Measurements from ENCODE around the gene C8B.

The C8B gene

DNA sequence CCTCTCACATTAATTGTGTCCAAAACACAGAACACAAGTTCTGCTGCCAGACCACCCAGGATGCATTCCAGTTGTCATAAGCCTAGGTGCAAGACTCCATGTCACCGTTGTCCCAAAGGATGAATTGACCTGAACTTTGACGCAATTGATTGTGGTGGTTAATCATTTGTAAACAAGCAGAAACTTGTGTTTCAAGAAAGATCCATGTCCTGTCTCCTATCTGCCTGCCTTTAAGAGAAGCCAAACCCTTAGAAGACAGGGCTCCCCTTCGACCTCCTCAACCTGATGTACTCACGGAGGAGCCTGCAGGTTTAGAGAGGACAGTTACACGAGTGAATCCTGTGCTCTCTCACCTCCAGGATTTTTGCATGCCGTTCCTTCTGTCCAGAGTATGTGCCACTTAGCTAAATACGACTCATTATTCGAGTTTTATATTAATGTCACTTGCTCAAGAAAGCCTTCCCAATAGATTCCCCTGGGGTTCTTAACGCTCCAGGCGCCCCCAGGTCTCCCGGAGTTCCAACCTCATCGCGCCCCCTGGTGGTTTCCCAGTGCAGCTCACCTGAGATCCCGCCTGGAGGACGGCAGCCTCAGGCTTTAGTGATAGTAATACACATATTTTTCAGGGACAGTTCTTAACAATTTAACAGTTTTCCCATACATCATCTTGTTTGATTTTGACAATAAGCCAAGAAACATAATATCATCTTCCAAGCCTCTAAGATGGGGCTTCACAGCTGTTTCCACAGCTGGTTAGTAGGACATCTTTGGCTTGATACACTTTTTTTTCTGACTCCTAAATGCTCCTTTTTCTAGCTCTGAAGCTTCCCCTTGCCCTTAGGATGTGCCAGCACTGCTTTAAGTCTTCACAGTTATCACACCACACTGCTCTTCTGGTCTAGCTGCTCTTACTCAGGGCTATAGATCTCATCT, 2.4 kb upstream of the C8B start:
- H3K9me3 ChIP-seq (ENCODE audit: control insufficient read depth, low read length), result no peaks in the 10 kb centered on the region
- no peak overlapping the region for H3K4me3 ChIP-seq (ENCODE audit: low read length)
- no peaks in the 10 kb centered on the region for H3K4me1 ChIP-seq (ENCODE audit: control insufficient read depth, insufficient read depth, low read length)
- H3K27me3 ChIP-seq (ENCODE audit: control insufficient read depth, insufficient read depth, low read length), result no peaks in the 10 kb centered on the region
- no peak overlapping the region for H3K9ac ChIP-seq (ENCODE audit: low read length)
- no peaks in the 10 kb centered on the region for H3K36me3 ChIP-seq (ENCODE audit: control insufficient read depth, insufficient read depth, low read length)

- Histone ChIP-seq H3K27me3 (ENCODE audit: control insufficient read depth, insufficient read depth, low read length) (no peaks in the 10 kb centered on the region), H3K36me3 (ENCODE audit: control insufficient read depth, insufficient read depth, low read length) (no peaks in the 10 kb centered on the region), H3K4me3 (ENCODE audit: low read length) (no peak overlapping the region), H3K9me3 (ENCODE audit: control insufficient read depth, low read length) (no peaks in the 10 kb centered on the region), H3K9ac (ENCODE audit: low read length) (no peak overlapping the region), H3K4me1 (ENCODE audit: control insufficient read depth, insufficient read depth, low read length) (no peaks in the 10 kb centered on the region)
These were observed 1.5 kb upstream of the C8B start for GRCh38 chr1:56967355-56967754.

- H3K27me3 ChIP-seq (ENCODE audit: control insufficient read depth, insufficient read depth, low read length), result no peaks in the 10 kb centered on the region
- no peaks in the 10 kb centered on the region for H3K4me1 ChIP-seq (ENCODE audit: control insufficient read depth, insufficient read depth, low read length)
- H3K36me3 ChIP-seq (ENCODE audit: control insufficient read depth, insufficient read depth, low read length), result no peaks in the 10 kb centered on the region
- no peak overlapping the region for H3K9ac ChIP-seq (ENCODE audit: low read length)
- H3K4me3 ChIP-seq (ENCODE audit: low read length), result no peak overlapping the region
- no peaks in the 10 kb centered on the region for H3K9me3 ChIP-seq (ENCODE audit: control insufficient read depth, low read length)
These were observed 834 bp upstream of the C8B start for GRCh38 chr1:56966698-56966999.

DNA sequence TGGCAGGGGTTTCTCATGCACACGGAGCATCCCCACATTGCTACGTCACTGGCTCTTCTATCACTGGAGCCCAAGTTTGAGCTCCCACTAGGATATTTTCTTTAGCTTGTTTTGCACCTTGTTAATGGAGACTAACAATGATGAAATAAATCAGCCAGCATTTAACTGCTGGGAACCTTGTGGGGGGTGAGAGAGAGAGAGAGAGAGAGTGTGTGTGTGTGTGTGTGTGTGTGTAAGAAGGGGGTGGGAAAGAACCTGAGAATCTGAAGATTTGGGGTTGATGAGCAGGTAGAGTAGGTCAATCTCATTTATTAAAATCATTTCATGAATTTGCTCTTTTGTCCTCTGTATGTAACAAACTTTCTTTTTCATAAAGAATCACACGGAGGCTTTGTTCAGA, 624 bp downstream of the C8B start:
- Histone ChIP-seq H3K9ac (ENCODE audit: low read length) (no peak overlapping the region), H3K9me3 (ENCODE audit: control insufficient read depth, low read length) (no peaks in the 10 kb centered on the region), H3K4me1 (ENCODE audit: control insufficient read depth, insufficient read depth, low read length) (no peaks in the 10 kb centered on the region), H3K36me3 (ENCODE audit: control insufficient read depth, insufficient read depth, low read length) (no peaks in the 10 kb centered on the region), H3K27me3 (ENCODE audit: control insufficient read depth, insufficient read depth, low read length) (no peaks in the 10 kb centered on the region), H3K4me3 (ENCODE audit: low read length) (no peak overlapping the region)

- no peaks in the 10 kb centered on the region for H3K9me3 ChIP-seq (ENCODE audit: control insufficient read depth, low read length)
- no peak overlapping the region for H3K9ac ChIP-seq (ENCODE audit: low read length)
- no peaks in the 10 kb centered on the region for H3K27me3 ChIP-seq (ENCODE audit: control insufficient read depth, insufficient read depth, low read length)
- H3K4me3 ChIP-seq (ENCODE audit: low read length), result no peak overlapping the region
- no peaks in the 10 kb centered on the region for H3K4me1 ChIP-seq (ENCODE audit: control insufficient read depth, insufficient read depth, low read length)
- no peaks in the 10 kb centered on the region for H3K36me3 ChIP-seq (ENCODE audit: control insufficient read depth, insufficient read depth, low read length)
These were observed 1.3 kb downstream of the C8B start for GRCh38 chr1:56964349-56965017.

DNA sequence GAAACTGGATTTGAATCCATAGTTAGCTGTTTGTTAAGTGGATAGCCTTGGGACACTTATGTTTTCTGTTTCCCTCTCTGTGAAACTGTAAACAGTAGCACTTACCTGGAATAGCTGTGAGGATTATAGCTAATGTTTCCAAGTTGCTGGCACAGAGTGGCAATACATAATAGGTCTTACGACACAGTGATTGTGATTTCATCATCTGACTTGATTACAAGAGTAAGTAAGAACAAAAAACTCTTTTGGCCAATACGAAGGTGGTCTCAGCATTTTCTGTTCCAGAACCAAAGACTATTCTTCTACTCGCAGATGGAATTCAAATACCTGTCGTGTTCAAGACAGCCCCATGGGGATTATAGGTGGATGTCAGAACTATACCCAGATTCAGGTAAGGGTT, 2.1 kb downstream of the C8B start:
- H3K36me3 ChIP-seq (ENCODE audit: control insufficient read depth, insufficient read depth, low read length), result no peaks in the 10 kb centered on the region
- no peaks in the 10 kb centered on the region for H3K27me3 ChIP-seq (ENCODE audit: control insufficient read depth, insufficient read depth, low read length)
- H3K9me3 ChIP-seq (ENCODE audit: control insufficient read depth, low read length), result no peaks in the 10 kb centered on the region
- H3K9ac ChIP-seq (ENCODE audit: low read length), result no peak overlapping the region
- no peaks in the 10 kb centered on the region for H3K4me1 ChIP-seq (ENCODE audit: control insufficient read depth, insufficient read depth, low read length)
- no peak overlapping the region for H3K4me3 ChIP-seq (ENCODE audit: low read length)

GRCh38 chr1:56961426-56961825, 4.4 kb downstream of the C8B start:
- H3K36me3 ChIP-seq (ENCODE audit: control insufficient read depth, insufficient read depth, low read length), result no peaks in the 10 kb centered on the region
- H3K4me1 ChIP-seq (ENCODE audit: control insufficient read depth, insufficient read depth, low read length), result no peaks in the 10 kb centered on the region
- H3K9ac ChIP-seq (ENCODE audit: low read length), result no peak overlapping the region
- no peaks in the 10 kb centered on the region for H3K27me3 ChIP-seq (ENCODE audit: control insufficient read depth, insufficient read depth, low read length)
- H3K4me3 ChIP-seq (ENCODE audit: low read length), result no peak overlapping the region
- H3K9me3 ChIP-seq (ENCODE audit: control insufficient read depth, low read length), result no peaks in the 10 kb centered on the region

- Histone ChIP-seq H3K36me3 (ENCODE audit: control insufficient read depth, insufficient read depth, low read length) (no peaks in the 10 kb centered on the region), H3K27me3 (ENCODE audit: control insufficient read depth, insufficient read depth, low read length) (no peaks in the 10 kb centered on the region), H3K4me3 (ENCODE audit: low read length) (no peak overlapping the region), H3K4me1 (ENCODE audit: control insufficient read depth, insufficient read depth, low read length) (no peaks in the 10 kb centered on the region), H3K9ac (ENCODE audit: low read length) (no peak overlapping the region), H3K9me3 (ENCODE audit: control insufficient read depth, low read length) (no peaks in the 10 kb centered on the region)
These were observed 7.3 kb downstream of the C8B start for GRCh38 chr1:56958526-56958925.

DNA sequence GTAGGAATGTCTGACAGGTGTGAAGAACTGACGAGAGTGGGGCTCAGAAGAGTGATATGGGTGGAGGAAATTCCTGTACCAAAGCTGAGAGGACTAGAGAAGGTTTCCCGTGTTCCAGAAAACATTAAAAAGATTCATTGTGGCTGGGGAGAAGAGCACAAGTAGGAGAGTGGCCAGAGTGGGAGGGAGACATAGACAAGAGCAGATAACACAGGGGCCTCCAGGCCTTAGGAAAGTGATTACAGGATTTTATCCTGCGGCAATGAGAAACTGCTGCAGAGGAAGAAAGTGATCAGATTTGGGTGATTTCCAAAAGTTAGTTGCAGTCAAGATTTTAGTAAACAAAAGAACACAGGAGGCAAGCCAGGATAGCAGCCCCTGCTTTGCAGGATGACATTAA, 7.9 kb downstream of the C8B start:
- Histone ChIP-seq H3K4me1 (ENCODE audit: control insufficient read depth, insufficient read depth, low read length) (no peaks in the 10 kb centered on the region), H3K9ac (ENCODE audit: low read length) (no peak overlapping the region)

DNA sequence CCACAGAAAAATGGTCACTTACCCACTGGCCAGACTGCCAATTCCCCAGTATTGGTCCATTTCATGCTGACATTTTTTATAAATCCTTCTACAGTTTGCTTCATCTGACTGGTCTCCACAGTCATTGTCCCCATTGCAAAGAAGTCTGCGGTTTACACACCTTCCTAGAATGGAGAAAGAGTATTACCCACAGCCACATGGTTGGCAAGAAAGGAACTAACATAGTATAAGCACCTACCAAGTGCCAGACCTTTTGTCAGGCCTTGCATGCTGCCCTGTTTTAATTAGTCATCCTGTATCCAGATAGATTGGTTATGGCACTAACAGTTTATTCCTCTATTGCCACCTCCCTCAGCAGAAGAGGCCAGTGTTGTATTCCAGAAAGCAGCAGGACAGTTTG, 11.2 kb downstream of the C8B start:
- Histone ChIP-seq H3K4me3 (ENCODE audit: low read length) (no peak overlapping the region), H3K9me3 (ENCODE audit: control insufficient read depth, low read length) (no peaks in the 10 kb centered on the region), H3K27me3 (ENCODE audit: control insufficient read depth, insufficient read depth, low read length) (no peaks in the 10 kb centered on the region), H3K4me1 (ENCODE audit: control insufficient read depth, insufficient read depth, low read length) (no peaks in the 10 kb centered on the region), H3K36me3 (ENCODE audit: control insufficient read depth, insufficient read depth, low read length) (no peaks in the 10 kb centered on the region), H3K9ac (ENCODE audit: low read length) (no peak overlapping the region)

More for the DNA sequence above, 7.9 kb downstream of the C8B start:
- Histone ChIP-seq H3K9me3 (ENCODE audit: control insufficient read depth, low read length) (no peaks in the 10 kb centered on the region), H3K36me3 (ENCODE audit: control insufficient read depth, insufficient read depth, low read length) (no peaks in the 10 kb centered on the region), H3K27me3 (ENCODE audit: control insufficient read depth, insufficient read depth, low read length) (no peaks in the 10 kb centered on the region), H3K4me3 (ENCODE audit: low read length) (no peak overlapping the region)

DNA sequence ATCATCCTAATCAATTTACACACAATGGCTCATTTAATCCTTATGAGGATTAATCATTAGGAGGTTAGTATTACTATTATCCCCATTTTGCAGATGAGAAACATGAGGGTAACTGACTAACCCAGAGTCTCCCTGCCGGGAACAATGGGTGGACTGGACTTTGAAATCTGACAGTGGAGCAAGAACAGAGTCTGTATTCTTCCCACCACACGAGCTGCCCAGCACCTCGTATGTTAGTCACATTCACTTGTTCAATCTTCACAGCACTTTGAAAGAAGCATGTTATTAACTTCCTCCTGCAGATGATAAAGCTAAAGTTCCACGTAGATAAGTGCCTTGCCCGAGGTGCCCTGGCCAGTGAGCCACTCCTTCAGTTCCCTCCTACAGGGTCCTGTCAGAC, 12.4 kb downstream of the C8B start:
- Histone ChIP-seq H3K36me3 (ENCODE audit: control insufficient read depth, insufficient read depth, low read length) (no peaks in the 10 kb centered on the region), H3K4me1 (ENCODE audit: control insufficient read depth, insufficient read depth, low read length) (no peaks in the 10 kb centered on the region), H3K4me3 (ENCODE audit: low read length) (no peak overlapping the region), H3K9me3 (ENCODE audit: control insufficient read depth, low read length) (no peaks in the 10 kb centered on the region), H3K27me3 (ENCODE audit: control insufficient read depth, insufficient read depth, low read length) (no peaks in the 10 kb centered on the region), H3K9ac (ENCODE audit: low read length) (no peak overlapping the region)

- Histone ChIP-seq H3K9ac (ENCODE audit: low read length) (no peak overlapping the region), H3K4me3 (ENCODE audit: low read length) (no peak overlapping the region), H3K4me1 (ENCODE audit: control insufficient read depth, insufficient read depth, low read length) (no peaks in the 10 kb centered on the region), H3K9me3 (ENCODE audit: control insufficient read depth, low read length) (no peaks in the 10 kb centered on the region), H3K27me3 (ENCODE audit: control insufficient read depth, insufficient read depth, low read length) (no peaks in the 10 kb centered on the region), H3K36me3 (ENCODE audit: control insufficient read depth, insufficient read depth, low read length) (no peaks in the 10 kb centered on the region)
These were observed 13.3 kb downstream of the C8B start for GRCh38 chr1:56952501-56952900.

All from mucosa of stomach (tissue), 1 donor.